ENCODE data around the gene NEUROD1.

NEUROD1 gene

DNA sequence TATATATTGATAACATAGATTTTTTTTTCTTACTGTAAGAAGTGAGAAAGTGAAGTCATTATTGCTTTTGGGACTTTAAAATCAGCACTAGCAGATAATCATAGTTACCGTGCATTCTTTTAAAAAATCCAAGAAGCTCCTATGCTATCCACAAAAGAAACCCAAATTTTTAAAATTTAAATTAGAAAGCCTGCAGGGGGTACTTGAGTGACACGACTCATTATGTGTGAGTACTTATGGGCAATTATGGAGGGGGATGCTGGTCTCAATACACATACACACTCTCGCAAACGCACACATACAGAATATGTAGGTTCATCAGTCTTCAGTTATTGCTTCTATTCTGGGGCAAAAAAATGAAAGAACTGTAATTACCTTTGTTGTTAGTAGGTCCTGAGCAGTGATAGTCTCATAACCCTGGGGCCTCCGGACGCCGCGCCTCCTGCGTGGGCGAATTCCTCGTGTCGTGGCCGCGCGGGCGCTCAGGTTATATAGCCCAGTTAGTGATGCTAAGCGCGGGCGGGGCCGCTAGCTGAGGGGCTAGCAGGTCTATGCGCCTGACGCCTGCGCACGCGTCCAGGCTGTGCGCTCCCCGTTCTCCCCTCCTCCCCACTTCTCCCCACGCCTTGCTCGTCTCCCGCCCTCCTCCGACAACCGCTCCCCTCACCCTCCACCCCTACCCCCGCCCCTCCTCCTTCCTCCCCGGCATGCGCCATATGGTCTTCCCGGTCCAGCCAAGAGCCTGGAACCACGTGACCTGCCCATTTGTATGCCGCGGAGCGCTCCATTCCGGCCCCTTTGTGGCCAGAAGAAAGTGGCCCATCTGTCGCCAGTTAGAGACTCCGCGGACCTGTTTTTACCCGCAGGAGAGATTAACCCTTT lies at the start of gene NEUROD1:
Gene NEUROD1 (minus strand): TSS at position 463 of the 882 bp plus-strand sequence. CDS start 1,657 bp downstream, outside the sequence.
- Histone ChIP-seq H3K4me1 (ENCODE audit: low read depth, poor library complexity, severe bottlenecking) (no peaks in the 10 kb centered on the region), H2AFZ (ENCODE audit: low read depth) (no peak within 1 kb of the TSS), H3K79me2 (ENCODE audit: insufficient read depth, low read depth) (no peaks in the 10 kb centered on the region), H3K36me3 (ENCODE audit: insufficient read depth) (no peaks in the 10 kb centered on the region), H3K4me2 (no peak within 1 kb of the TSS), H4K20me1 (ENCODE audit: insufficient read depth) (no peaks in the 10 kb centered on the region), H3K27me3 (ENCODE audit: insufficient read depth, low read depth) (no peaks in the 10 kb centered on the region), H3K9ac (no peak within 1 kb of the TSS), H3K4me3 (IDR thresholded peaks at IDR 0.05; ENCODE audit: insufficient read depth, low read depth, low read length) (no peak within 1 kb of the TSS), H3K27ac (no peak within 1 kb of the TSS)
- TF ChIP-seq, protein P1, sequence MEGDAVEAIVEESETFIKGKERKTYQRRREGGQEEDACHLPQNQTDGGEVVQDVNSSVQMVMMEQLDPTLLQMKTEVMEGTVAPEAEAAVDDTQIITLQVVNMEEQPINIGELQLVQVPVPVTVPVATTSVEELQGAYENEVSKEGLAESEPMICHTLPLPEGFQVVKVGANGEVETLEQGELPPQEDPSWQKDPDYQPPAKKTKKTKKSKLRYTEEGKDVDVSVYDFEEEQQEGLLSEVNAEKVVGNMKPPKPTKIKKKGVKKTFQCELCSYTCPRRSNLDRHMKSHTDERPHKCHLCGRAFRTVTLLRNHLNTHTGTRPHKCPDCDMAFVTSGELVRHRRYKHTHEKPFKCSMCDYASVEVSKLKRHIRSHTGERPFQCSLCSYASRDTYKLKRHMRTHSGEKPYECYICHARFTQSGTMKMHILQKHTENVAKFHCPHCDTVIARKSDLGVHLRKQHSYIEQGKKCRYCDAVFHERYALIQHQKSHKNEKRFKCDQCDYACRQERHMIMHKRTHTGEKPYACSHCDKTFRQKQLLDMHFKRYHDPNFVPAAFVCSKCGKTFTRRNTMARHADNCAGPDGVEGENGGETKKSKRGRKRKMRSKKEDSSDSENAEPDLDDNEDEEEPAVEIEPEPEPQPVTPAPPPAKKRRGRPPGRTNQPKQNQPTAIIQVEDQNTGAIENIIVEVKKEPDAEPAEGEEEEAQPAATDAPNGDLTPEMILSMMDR (conservative IDR thresholded peaks at IDR 0.05; ENCODE audit: low read depth, low read length), result no peak

DNA sequence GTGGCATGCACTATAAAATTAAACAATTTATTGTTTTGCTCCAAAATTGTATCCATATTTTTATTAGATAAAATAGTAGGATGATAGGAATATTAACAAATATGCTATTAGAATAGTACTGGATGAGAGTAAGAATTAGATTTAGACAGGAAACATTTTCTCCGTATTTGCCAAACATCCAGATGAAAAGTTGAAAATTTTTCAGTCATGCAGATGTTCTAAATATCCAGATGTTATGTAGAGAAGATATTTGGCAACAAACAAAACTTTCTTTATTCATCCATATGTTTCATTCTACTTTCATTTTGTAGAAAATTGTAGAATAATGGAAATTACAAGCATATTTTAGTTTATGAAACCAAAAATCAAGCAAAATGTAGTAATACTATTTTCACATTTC lies 45.2 kb upstream of the NEUROD1 start:
- no peaks in the 10 kb centered on the region for H3K36me3 ChIP-seq (ENCODE audit: insufficient read depth)
- peaks cover 7% of the 10 kb centered on the region for H3K4me1 ChIP-seq (ENCODE audit: low read depth, poor library complexity, severe bottlenecking)
- no peaks in the 10 kb centered on the region for H3K79me2 ChIP-seq (ENCODE audit: insufficient read depth, low read depth)
- no peak overlapping the region for H3K27ac ChIP-seq
- no peaks in the 10 kb centered on the region for H3K27me3 ChIP-seq (ENCODE audit: insufficient read depth, low read depth)
- no peak overlapping the region for H3K4me3 ChIP-seq (IDR thresholded peaks at IDR 0.05; ENCODE audit: insufficient read depth, low read depth, low read length)
- TF ChIP-seq, protein P1 (conservative IDR thresholded peaks at IDR 0.05; ENCODE audit: low read depth, low read length), result no peak
- no peak overlapping the region for H3K9ac ChIP-seq
- H4K20me1 ChIP-seq (ENCODE audit: insufficient read depth), result no peaks in the 10 kb centered on the region
- no peak overlapping the region for H2AFZ ChIP-seq (ENCODE audit: low read depth)
- no peak overlapping the region for H3K4me2 ChIP-seq

DNA sequence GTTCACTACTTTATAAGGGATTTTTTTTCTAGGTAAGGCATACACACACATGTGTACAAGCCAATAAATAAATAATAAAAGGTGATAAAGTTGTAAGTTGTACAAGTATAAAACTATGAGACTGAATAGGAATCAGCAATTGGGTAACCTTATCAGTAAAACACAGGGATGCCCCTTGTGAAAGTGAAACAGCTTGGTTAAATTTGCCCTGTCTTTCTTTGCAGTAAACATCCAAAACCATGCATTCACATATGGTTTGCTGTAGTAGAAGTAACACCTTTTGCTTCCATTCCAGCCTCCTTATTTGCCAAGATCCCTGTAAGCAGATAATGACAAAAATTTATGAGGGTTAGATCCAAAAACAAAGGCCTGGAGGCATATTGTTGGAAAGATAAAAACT lies 44.3 kb upstream of the NEUROD1 start:
- Histone ChIP-seq H3K36me3 (ENCODE audit: insufficient read depth) (no peaks in the 10 kb centered on the region), H3K79me2 (ENCODE audit: insufficient read depth, low read depth) (no peaks in the 10 kb centered on the region), H3K4me3 (IDR thresholded peaks at IDR 0.05; ENCODE audit: insufficient read depth, low read depth, low read length) (no peak overlapping the region), H2AFZ (ENCODE audit: low read depth) (no peak overlapping the region), H3K27me3 (ENCODE audit: insufficient read depth, low read depth) (no peaks in the 10 kb centered on the region), H3K27ac (no peak overlapping the region), H3K4me1 (ENCODE audit: low read depth, poor library complexity, severe bottlenecking) (peaks cover 7% of the 10 kb centered on the region), H3K4me2 (no peak overlapping the region), H4K20me1 (ENCODE audit: insufficient read depth) (no peaks in the 10 kb centered on the region), H3K9ac (no peak overlapping the region)
- TF ChIP-seq, protein P1 (conservative IDR thresholded peaks at IDR 0.05; ENCODE audit: low read depth, low read length), result no peak

DNA sequence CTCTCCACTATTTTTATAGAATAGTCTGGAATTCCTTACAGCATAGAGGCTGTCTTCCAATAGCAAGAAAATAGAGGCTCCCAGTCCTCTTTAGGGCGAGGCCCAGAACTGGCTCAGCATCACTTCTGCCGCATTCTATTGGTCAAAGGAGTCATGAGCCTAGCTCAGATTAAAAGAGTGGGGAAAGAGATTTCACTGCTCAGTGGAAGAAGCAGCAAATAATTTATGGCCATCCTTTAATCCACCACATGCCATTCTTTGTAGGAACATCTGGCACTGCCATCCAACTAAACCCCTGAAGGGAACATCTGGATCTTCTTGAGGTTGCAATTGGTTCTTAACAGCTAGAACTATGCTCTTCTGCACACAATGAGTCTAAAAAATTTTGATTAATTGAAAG lies 43.4 kb upstream of the NEUROD1 start:
- Histone ChIP-seq H3K9ac (no peak overlapping the region), H3K27ac (no peak overlapping the region), H3K27me3 (ENCODE audit: insufficient read depth, low read depth) (no peaks in the 10 kb centered on the region), H2AFZ (ENCODE audit: low read depth) (no peak overlapping the region), H3K36me3 (ENCODE audit: insufficient read depth) (no peaks in the 10 kb centered on the region), H3K4me3 (IDR thresholded peaks at IDR 0.05; ENCODE audit: insufficient read depth, low read depth, low read length) (no peak overlapping the region), H3K79me2 (ENCODE audit: insufficient read depth, low read depth) (no peaks in the 10 kb centered on the region), H4K20me1 (ENCODE audit: insufficient read depth) (no peaks in the 10 kb centered on the region), H3K4me2 (no peak overlapping the region), H3K4me1 (ENCODE audit: low read depth, poor library complexity, severe bottlenecking) (peaks cover 7% of the 10 kb centered on the region)
- TF ChIP-seq, protein P1 (conservative IDR thresholded peaks at IDR 0.05; ENCODE audit: low read depth, low read length), result no peak
